Hematopoietic multipotent progenitor cell treated with erythropoietin and hydrocortisone succinate and interleukin-3 and kit ligand, for 15 days (in vitro differentiated cells): ENCODE results near the gene ACTN3.
"Not testable (repeated sequence)": the region's sequence is repeated elsewhere in the genome, so short reads cannot be mapped to it uniquely, and the experiment has no call there.

Experiments used
- DNase-seq: peaks from one replicate; pipeline ENCODE4 v3.0.0-alpha.2; 2015; ENCODE audit warnings: low spot score

Gene ACTN3

DNA sequence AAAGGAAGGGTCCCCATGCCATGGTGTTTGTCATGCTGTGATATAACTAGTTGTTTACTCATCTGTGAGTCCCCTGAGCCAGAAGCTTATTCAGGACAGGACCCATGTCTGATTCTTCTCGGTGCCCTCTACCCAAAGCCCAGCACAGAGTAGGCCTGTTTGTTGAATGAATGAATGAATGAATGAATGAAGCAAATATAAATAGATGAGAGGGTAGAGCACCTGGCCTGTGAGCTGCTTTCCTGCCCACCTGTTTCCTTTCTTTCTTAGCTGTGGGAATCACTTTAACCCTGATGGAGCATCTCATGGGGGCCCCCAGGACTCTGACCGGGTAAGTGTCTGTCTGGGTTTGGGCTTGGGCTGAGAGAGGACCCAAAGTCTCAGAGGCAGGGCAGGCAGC lies 53.5 kb downstream of the ACTN3 start:
- DNase-seq = no peak

DNA sequence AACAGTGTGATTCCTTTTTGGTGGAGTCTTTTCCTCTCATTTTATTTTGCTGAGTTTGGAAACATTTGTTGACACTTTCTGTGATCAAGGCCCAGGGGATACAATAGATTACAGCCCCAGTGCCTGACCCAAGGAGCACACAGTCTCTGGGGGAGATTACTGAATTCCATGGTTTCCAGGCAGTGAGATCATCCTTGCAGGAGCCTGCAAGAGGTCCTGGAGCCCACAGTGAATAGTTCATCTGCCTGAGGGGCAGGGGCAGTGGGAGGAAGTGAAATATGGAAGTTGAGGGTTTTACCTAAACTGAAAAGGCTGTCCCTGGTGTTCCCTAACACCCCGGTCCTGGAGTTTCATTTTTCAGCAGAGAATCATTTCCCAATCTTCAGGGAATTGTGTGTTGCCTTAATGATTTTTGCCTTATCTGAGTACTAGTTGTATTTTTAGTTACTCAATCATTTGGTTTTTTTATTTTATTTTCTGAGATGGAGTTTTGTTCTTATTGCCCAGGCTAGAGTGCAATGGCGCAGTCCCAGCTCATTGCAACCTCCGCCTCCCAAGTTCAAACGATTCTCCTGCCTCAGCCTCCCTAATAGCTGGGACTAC lies 54.0 kb downstream of the ACTN3 start:
- no peak for DNase-seq

DNA sequence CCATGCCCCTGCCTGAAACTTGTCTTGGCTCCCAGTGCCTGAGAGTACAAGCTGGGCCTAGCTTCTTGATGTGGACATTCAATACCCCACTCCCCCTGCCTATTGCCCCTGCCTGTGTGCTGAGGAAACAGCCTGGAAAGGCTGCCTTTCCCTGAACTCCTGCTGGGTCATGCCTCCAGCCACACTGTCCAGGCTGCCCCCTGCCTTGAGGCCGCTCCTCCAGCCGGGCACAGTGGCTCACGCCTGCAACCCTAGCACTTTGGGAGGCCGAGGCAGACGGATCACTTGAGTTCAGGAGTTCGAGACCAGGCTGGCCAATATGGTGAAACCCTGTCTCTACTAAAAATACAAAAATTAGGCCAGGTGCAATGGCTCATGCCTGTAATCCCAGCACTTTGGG lies 56.4 kb downstream of the ACTN3 start:
- DNase-seq = no peak

DNA sequence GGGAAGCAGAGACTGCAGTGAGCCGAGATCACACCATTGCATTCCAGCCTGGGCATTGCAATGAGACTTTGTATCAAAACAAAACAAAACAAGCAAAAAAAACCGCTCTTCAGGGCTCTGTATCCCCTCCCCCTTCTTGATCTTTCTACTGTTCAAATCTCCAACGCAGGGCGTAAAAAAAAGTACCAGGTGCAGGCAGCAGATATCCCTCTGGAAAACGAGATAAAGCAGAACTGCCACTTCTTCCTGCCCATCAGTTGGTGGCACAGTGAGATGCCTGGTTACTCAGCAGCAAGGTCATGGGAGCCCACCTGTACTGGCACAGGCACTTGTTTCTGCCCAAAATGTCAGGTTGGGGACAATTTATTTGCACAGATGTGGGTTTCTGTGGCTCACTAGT lies 57.5 kb downstream of the ACTN3 start:
- DNase-seq = peak; percentile 93

- DNase-seq = not testable (repeated sequence)
Observed at GRCh38 chr11:66606608-66607007, 59.9 kb downstream of the ACTN3 start.

DNA sequence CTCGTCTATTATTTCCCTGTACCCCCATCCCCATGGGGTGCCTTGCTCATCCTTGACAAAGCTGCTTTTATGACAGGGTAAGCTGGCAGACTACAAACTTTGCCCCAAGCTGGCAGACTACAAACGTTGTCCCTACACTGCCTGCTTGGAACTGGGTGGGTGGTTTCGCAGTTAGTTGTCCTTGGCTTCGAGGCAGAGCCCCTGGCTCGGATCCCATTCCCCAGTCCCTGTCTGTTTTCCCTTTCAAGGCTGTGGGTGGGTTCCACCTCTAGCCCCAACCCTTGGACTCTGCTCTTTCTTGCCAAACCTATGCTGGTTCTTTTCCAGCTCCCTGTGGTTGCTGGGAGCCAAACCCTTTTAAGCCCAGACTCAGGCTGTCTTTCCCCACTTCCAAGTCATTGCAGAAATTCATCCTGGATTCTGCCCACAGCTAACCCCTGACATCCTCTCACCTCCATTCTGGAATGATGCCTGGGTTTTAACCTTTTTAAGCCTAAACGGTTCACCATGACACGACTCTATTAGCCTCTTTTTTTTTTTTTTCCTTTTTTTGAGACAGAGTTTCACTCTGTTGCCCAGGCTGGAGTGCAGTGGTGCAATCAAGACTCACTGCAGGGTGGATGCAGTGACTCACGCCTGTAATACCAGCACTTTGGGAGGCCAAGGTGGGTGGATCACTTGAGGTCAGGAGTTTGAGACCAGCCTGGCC lies 60.6 kb downstream of the ACTN3 start:
- DNase-seq = no peak

GRCh38 chr11:66609721-66610617 lies 63.3 kb downstream of the ACTN3 start:
- no peak for DNase-seq

DNA sequence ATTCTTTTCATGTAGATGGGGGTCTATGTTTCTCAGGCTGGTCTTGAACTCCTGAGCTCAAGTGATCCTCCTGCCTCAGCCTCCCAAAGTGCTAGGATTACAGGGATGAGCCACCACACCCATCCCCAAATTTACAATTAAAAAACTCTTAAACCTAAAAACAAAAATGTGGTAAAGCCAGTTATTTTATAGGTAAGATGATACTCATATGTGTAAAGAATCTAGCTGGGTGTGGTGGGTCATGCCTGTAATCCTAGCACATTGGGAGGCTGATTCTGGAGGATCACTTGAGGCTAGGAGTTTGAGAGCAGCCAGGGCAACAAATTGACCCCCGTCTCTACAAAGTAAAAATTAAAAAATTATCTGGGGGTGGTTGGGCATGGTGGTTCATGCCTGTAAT lies 65.8 kb downstream of the ACTN3 start:
- no peak for DNase-seq
